ENCODE results near the gene FANCC.
"Not testable (repeated sequence)": the region's sequence is repeated elsewhere in the genome, so short reads cannot be mapped to it uniquely, and the experiment has no call there.

The FANCC gene

DNA sequence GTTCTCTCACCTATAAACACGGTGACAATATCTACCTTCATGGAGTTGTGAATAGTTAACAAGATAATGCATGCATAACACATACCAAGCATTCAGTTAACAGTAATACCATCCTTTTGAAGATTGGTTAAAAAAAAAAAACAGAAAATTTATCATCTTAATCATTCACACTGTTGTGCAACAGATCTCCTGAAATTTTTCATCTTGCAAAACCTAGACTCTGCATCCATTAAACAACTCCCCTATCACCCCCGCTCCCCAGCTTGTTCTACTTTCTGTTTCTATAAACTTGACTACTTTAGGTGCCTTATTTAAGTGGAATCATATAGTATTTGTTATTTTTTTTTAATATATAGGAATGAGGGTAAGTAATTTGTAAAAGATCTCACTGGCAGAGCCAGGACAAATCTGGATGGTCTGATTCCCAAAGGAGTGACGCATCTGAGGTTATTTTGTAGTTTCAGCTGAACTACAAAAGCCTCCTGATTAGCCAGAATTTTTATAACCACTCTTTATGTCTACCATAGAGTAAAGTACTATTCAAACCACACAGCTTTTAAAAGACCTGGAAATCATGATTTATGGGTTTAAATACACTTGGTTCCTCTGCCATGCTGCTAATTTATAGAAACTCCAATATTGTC, 93.0 kb downstream of the FANCC start:
- H3K9me3 ChIP-seq (ENCODE audit: low read length): no peaks in the 10 kb centered on the region
- H3K4me1 ChIP-seq (ENCODE audit: insufficient read depth, low read length): no peaks in the 10 kb centered on the region
- H3K9ac ChIP-seq (ENCODE audit: low read length): no peak overlapping the region
- no peak overlapping the region for H3K4me3 ChIP-seq (ENCODE audit: low read depth in 1 of 2, low read length in 2 of 2)
- no peak overlapping the region for H3K27ac ChIP-seq (ENCODE audit: low read depth, low read length)
- H3K27me3 ChIP-seq (ENCODE audit: control insufficient read depth in 1 of 2, insufficient read depth in 2 of 2, low read length in 2 of 2): no peaks in the 10 kb centered on the region
- no peaks in the 10 kb centered on the region for H3K36me3 ChIP-seq (ENCODE audit: insufficient read depth, low read length)

DNA sequence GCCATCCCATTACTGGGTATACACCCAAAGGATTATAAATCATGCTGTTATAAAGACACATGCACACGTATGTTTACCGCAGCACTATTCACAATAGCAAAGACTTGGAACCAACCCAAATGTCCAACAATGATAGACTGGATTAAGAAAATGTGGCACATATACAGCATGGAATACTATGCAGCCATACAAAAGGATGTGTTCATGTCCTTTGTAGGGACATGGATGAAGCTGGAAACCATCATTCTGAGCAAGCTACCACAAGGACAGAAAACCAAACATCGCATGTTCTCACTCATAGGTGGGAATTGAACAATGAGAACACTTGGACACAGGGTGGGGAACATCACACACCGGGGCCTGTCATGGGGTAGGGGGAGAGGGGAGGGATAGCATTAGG, 97.2 kb downstream of the FANCC start:
- H3K36me3 ChIP-seq (ENCODE audit: insufficient read depth, low read length); H3K27ac ChIP-seq (ENCODE audit: low read depth, low read length); H3K27me3 ChIP-seq (ENCODE audit: control insufficient read depth in 1 of 2, insufficient read depth in 2 of 2, low read length in 2 of 2); H3K9me3 ChIP-seq (ENCODE audit: low read length); H3K4me3 ChIP-seq (ENCODE audit: low read depth in 1 of 2, low read length in 2 of 2); H3K9ac ChIP-seq (ENCODE audit: low read length); H3K4me1 ChIP-seq (ENCODE audit: insufficient read depth, low read length): not testable (repeated sequence)

DNA sequence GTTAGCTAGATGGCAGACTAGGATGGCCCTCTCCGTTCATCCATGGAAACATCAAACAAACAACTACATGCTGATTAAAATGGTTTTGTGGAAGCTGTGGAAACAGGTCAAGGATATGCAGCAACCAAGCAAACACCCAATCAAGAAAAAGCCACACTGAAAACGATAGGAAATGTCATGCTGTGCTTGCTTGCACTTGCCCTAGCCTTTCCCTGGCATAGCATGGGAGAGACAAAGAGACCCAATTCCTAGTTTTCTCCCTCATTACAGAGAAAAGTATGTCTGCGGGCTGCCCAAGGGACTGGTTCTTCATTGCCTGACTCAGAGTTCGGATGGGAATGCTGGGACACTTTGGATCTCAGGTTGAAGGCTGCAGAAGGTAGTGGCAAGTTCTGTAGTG, 98.7 kb downstream of the FANCC start:
- Histone ChIP-seq H3K27me3 (ENCODE audit: control insufficient read depth in 1 of 2, insufficient read depth in 2 of 2, low read length in 2 of 2) (no peaks in the 10 kb centered on the region), H3K27ac (ENCODE audit: low read depth, low read length) (no peak overlapping the region), H3K36me3 (ENCODE audit: insufficient read depth, low read length) (no peaks in the 10 kb centered on the region), H3K4me1 (ENCODE audit: insufficient read depth, low read length) (no peaks in the 10 kb centered on the region), H3K9me3 (ENCODE audit: low read length) (no peaks in the 10 kb centered on the region), H3K4me3 (ENCODE audit: low read depth in 1 of 2, low read length in 2 of 2) (no peak overlapping the region), H3K9ac (ENCODE audit: low read length) (no peak overlapping the region)

DNA sequence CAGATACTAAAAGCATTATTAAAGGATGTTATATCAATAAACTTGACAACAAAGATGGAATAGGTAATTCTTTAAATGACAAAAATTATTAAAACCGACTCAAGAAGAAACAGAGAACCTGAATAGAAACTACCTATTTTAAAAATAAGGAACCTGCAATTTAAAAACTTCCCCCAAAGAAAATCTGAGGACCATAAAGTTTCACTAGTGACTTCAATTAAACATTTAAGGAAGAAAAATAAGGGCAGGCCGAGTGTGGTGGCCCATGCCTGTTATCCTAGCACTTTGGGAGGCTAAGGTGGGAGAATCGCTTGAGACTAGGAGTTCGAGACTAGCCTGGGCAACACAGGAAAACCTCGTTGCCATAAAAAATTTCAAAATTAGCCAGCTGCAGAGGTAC, 99.6 kb downstream of the FANCC start:
- Histone ChIP-seq H3K9me3 (ENCODE audit: low read length) (no peaks in the 10 kb centered on the region), H3K27ac (ENCODE audit: low read depth, low read length) (no peak overlapping the region), H3K36me3 (ENCODE audit: insufficient read depth, low read length) (no peaks in the 10 kb centered on the region), H3K9ac (ENCODE audit: low read length) (no peak overlapping the region), H3K27me3 (ENCODE audit: control insufficient read depth in 1 of 2, insufficient read depth in 2 of 2, low read length in 2 of 2) (no peaks in the 10 kb centered on the region), H3K4me3 (ENCODE audit: low read depth in 1 of 2, low read length in 2 of 2) (no peak overlapping the region), H3K4me1 (ENCODE audit: insufficient read depth, low read length) (no peaks in the 10 kb centered on the region)

DNA sequence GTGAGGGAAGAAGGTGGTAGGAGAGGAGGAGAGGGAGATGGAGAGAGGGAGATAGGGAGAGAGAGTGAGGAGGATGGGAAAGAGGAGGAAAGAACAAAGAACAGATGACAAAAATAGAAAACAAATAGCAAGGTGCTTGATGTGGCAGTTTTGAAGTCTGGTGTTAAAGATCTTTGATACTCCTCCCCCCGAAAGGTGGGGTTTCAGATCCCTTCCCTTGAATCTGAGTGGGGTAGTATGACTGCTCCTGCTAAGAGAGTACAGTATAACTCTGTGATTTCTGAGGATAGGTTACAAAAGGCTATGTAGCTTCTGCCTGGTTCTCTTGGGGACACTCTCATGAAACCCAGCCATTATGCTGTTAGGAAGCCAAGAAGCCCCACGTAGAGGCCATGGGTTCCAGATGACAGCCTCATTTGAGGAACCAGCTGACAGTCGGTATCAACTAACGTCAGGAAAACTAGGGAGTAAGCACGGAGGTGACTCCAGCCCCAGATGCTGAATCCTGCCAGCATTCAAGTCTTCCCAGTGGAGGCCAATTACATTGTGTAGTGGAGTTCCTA, 102.1 kb downstream of the FANCC start:
- Histone ChIP-seq H3K4me1 (ENCODE audit: insufficient read depth, low read length) (no peaks in the 10 kb centered on the region), H3K36me3 (ENCODE audit: insufficient read depth, low read length) (no peaks in the 10 kb centered on the region), H3K4me3 (ENCODE audit: low read depth in 1 of 2, low read length in 2 of 2) (no peak overlapping the region), H3K9ac (ENCODE audit: low read length) (no peak overlapping the region), H3K27me3 (ENCODE audit: control insufficient read depth in 1 of 2, insufficient read depth in 2 of 2, low read length in 2 of 2) (no peaks in the 10 kb centered on the region), H3K27ac (ENCODE audit: low read depth, low read length) (no peak overlapping the region), H3K9me3 (ENCODE audit: low read length) (no peaks in the 10 kb centered on the region)

DNA sequence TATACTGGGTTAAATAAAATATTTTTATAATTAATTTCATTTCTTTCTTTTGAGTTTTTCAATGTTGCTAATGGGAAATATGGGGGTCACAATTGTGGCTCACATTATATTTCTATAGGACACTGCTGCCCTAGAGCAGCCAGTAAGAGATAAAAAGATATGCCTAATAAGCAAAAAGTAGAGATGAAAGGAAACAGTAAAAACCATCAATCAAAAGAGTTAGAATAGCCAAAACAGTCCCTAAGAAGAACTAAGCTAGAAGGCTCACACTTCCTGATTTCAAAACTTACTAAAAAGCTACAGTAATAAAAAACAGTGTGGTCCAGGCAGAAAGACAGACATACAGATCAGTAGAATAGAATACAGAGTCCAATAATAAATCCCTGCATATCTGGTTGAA, 104.4 kb downstream of the FANCC start:
- Histone ChIP-seq H3K36me3 (ENCODE audit: insufficient read depth, low read length) (no peaks in the 10 kb centered on the region), H3K4me1 (ENCODE audit: insufficient read depth, low read length) (no peaks in the 10 kb centered on the region), H3K4me3 (ENCODE audit: low read depth in 1 of 2, low read length in 2 of 2) (no peak overlapping the region), H3K27ac (ENCODE audit: low read depth, low read length) (no peak overlapping the region), H3K27me3 (ENCODE audit: control insufficient read depth in 1 of 2, insufficient read depth in 2 of 2, low read length in 2 of 2) (no peaks in the 10 kb centered on the region), H3K9ac (ENCODE audit: low read length) (no peak overlapping the region), H3K9me3 (ENCODE audit: low read length) (no peaks in the 10 kb centered on the region)

DNA sequence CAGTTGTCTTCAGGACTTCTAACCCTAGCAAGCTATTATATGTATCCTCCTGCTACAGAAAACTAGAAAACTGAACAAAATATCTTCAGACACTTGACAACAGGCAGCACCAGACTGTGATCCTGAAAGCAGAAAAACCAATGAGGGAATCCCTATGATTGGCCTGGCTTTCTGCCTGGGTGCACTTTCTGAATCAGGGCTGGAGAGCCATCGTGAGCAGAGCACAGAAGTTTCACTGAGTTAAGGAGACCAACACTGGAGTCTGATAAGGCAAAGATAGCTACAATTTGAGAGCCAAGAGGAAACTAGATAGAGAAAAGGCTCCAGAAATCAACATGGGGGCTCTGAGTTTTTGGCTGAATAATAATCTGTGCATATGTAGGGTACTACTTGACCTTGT, 106.5 kb downstream of the FANCC start:
- Histone ChIP-seq H3K27me3 (ENCODE audit: control insufficient read depth in 1 of 2, insufficient read depth in 2 of 2, low read length in 2 of 2) (no peaks in the 10 kb centered on the region), H3K27ac (ENCODE audit: low read depth, low read length) (no peak overlapping the region), H3K4me1 (ENCODE audit: insufficient read depth, low read length) (no peaks in the 10 kb centered on the region), H3K9ac (ENCODE audit: low read length) (no peak overlapping the region), H3K4me3 (ENCODE audit: low read depth in 1 of 2, low read length in 2 of 2) (no peak overlapping the region), H3K9me3 (ENCODE audit: low read length) (no peaks in the 10 kb centered on the region), H3K36me3 (ENCODE audit: insufficient read depth, low read length) (no peaks in the 10 kb centered on the region)

DNA sequence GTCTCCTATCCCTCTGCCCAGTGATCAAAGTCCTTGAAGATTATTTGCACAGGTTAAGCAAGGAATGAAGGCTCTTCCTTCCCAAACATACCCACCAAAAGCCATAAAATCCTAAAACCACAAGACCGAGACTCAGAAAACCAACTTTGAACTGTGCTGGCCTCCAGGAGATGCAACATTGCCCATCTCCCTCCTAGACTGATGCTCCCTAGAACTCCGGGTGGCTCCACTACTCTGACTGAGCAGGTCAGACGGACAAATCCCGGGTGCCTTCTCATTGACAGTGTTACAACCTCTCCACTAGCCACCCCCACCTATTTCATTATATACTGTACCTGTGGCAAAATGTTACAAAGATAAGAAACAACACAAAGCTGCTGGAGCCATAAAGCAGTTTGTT, 110.1 kb downstream of the FANCC start:
- no peaks in the 10 kb centered on the region for H3K4me1 ChIP-seq (ENCODE audit: insufficient read depth, low read length)
- H3K9me3 ChIP-seq (ENCODE audit: low read length): no peaks in the 10 kb centered on the region
- H3K27me3 ChIP-seq (ENCODE audit: control insufficient read depth in 1 of 2, insufficient read depth in 2 of 2, low read length in 2 of 2): no peaks in the 10 kb centered on the region
- no peak overlapping the region for H3K9ac ChIP-seq (ENCODE audit: low read length)
- no peaks in the 10 kb centered on the region for H3K36me3 ChIP-seq (ENCODE audit: insufficient read depth, low read length)
- no peak overlapping the region for H3K27ac ChIP-seq (ENCODE audit: low read depth, low read length)
- H3K4me3 ChIP-seq (ENCODE audit: low read depth in 1 of 2, low read length in 2 of 2): no peak overlapping the region

DNA sequence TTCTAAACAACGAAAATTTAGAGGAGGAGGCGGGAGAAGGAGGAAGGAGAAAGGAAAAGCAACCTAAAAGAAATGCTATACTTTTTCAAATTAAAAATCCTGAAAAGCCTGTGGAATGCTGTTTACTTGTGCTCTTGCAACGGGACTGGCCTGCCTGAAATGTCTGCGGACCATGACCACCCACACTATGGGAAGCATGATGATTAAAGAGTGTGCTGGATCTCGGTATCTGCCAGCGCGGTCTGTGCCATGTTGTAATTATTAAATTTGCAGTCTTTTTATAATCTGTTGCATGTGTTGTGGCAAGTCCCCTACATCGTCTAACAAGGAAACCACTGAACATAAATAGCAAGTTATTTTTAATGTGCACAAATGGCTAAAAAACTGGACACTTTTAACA, 111.4 kb downstream of the FANCC start:
- H3K36me3 ChIP-seq (ENCODE audit: insufficient read depth, low read length): no peaks in the 10 kb centered on the region
- H3K27ac ChIP-seq (ENCODE audit: low read depth, low read length): no peak overlapping the region
- no peaks in the 10 kb centered on the region for H3K9me3 ChIP-seq (ENCODE audit: low read length)
- H3K9ac ChIP-seq (ENCODE audit: low read length): no peak overlapping the region
- no peaks in the 10 kb centered on the region for H3K27me3 ChIP-seq (ENCODE audit: control insufficient read depth in 1 of 2, insufficient read depth in 2 of 2, low read length in 2 of 2)
- no peak overlapping the region for H3K4me3 ChIP-seq (ENCODE audit: low read depth in 1 of 2, low read length in 2 of 2)
- H3K4me1 ChIP-seq (ENCODE audit: insufficient read depth, low read length): no peaks in the 10 kb centered on the region

DNA sequence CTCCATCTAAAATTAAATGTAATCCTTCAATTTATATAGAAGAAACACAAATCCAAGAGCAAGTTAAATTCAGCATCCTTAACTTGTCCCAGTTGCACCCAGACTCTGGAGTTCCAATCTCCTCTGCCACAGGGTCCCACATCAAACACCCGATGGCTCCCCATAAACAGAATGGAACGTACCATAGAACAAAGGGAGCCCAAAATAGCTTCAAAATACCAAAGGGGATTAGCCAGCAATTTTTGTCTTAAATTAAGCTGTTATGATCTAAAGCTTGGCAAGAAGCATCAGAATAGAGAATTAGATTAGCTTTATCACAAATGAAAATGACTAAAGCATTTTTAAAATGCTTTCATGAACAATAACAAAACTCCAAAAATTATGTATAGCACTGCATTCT, 112.8 kb downstream of the FANCC start:
- no peak overlapping the region for H3K27ac ChIP-seq (ENCODE audit: low read depth, low read length)
- H3K36me3 ChIP-seq (ENCODE audit: insufficient read depth, low read length): no peaks in the 10 kb centered on the region
- no peaks in the 10 kb centered on the region for H3K9me3 ChIP-seq (ENCODE audit: low read length)
- H3K4me1 ChIP-seq (ENCODE audit: insufficient read depth, low read length): no peaks in the 10 kb centered on the region
- no peak overlapping the region for H3K9ac ChIP-seq (ENCODE audit: low read length)
- H3K4me3 ChIP-seq (ENCODE audit: low read depth in 1 of 2, low read length in 2 of 2): no peak overlapping the region
- H3K27me3 ChIP-seq (ENCODE audit: control insufficient read depth in 1 of 2, insufficient read depth in 2 of 2, low read length in 2 of 2): no peaks in the 10 kb centered on the region

DNA sequence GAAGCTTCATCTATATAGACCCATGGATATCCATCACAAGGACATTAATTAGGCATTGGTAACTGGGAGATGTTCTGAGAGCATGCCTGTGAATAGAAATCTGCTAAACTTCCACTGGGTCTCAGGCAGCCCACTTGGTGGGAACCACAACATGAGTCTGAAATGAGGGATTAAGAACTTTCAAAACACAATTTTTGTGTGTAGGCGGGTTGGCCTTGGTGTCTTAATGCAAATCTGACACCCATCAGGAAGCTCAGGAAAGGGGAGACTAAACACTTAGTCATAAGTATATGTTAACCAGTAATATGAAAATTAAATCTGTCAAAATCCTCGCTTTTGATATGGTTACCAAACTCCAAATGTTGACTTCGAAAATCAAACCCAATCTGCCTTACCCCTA, 113.2 kb downstream of the FANCC start:
- Histone ChIP-seq H3K4me3 (ENCODE audit: low read depth in 1 of 2, low read length in 2 of 2) (no peak overlapping the region), H3K4me1 (ENCODE audit: insufficient read depth, low read length) (no peaks in the 10 kb centered on the region), H3K27ac (ENCODE audit: low read depth, low read length) (no peak overlapping the region), H3K27me3 (ENCODE audit: control insufficient read depth in 1 of 2, insufficient read depth in 2 of 2, low read length in 2 of 2) (no peaks in the 10 kb centered on the region), H3K36me3 (ENCODE audit: insufficient read depth, low read length) (no peaks in the 10 kb centered on the region), H3K9me3 (ENCODE audit: low read length) (no peaks in the 10 kb centered on the region), H3K9ac (ENCODE audit: low read length) (no peak overlapping the region)

DNA sequence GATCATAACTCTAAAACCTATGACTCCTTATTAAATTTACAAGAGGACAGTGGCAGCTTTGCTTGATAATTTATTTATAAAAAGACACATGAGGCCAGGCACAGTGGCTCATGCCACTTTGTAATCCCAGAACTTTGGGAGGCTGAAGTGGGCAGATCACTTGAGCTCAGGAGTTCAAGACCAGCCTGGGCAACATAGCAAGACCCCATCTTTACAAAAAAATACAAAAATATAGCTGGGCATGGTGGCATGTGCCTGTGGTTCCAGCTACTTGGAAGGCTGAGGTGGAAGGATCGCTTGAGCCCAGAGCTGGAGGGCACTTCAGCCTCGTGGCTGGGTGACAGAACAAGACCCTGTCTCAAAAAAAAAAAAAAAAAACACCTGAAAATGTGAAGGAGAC, 114.5 kb downstream of the FANCC start:
- not testable (repeated sequence) for H3K36me3 ChIP-seq (ENCODE audit: insufficient read depth, low read length); H3K9me3 ChIP-seq (ENCODE audit: low read length); H3K27me3 ChIP-seq (ENCODE audit: control insufficient read depth in 1 of 2, insufficient read depth in 2 of 2, low read length in 2 of 2); H3K9ac ChIP-seq (ENCODE audit: low read length); H3K4me3 ChIP-seq (ENCODE audit: low read depth in 1 of 2, low read length in 2 of 2); H3K4me1 ChIP-seq (ENCODE audit: insufficient read depth, low read length); H3K27ac ChIP-seq (ENCODE audit: low read depth, low read length)
